ENCODE data around the gene PRSS22.

GRCh38 chr16:2806286-2806685 lies 51.7 kb downstream of the PRSS22 start:
- TF ChIP-seq CTCF (IDR thresholded peaks at IDR 0.05; ENCODE audit: insufficient read depth, low read length, poor library complexity, severe bottlenecking) (no peak), EZH2phosphoT487 (conservative IDR thresholded peaks at IDR 0.05; ENCODE audit: low read length) (no peak)

All from SU-DHL-6 (cell line).